HCT116 (cell line): ENCODE data around the gene HLA-DPA1. TPM values are rescaled to one million over a fixed set of nuclear protein-coding genes. Genes with fewer than 3 reads are reported as not detected.

Experiments used
- ATAC-seq: fragments of 200-7000 bp; cut with Tn5 transposase; 2 replicates; pipeline ENCODE4 v1.9.1; 2020; ENCODE audit warnings: mild to moderate bottlenecking, moderate library complexity
- BruUV-seq: library from RNA; stranded (reverse); fragments of 400-500 nt; replicated peaks from 2 replicates; lab custom pipeline; 2021; lab: Mats Ljungman, UMichigan
- CTCF ChIA-PET: fragments of 300-600 bp; sonication (Branson Sonifier 250); formaldehyde crosslinking; loops from one replicate; lab custom pipeline; 2021; ENCODE audit warnings: antibody characterized with exemption; lab: Charles Lee
- POLR2A ChIA-PET: fragments of 300-600, 350-600 bp; sonication (Branson Sonifier 250); formaldehyde crosslinking; loops from one replicate; lab custom pipeline; 2021; ENCODE audit warnings: antibody characterized with exemption; lab: Charles Lee
- RAD21 ChIA-PET, 2 experiments: fragments of 300-600 bp; sonication (Branson Sonifier 250); formaldehyde crosslinking; loops; one replicate each; lab custom pipeline; 2023; ENCODE audit warnings: low total read pairs in 2 of 2; ENCODE audit not compliant: uncharacterized antibody in 2 of 2, unreplicated experiment in 2 of 2, low non-redundant PET in 1 of 2; lab: Charles Lee
- DNase-seq: peaks from one replicate; pipeline ENCODE4 v3.0.0-alpha.2; 2010; ENCODE audit warnings: low read depth, low spot score
- H2AFZ ChIP-seq: fragments of 200-600 bp; shearing (Covaris generic), sonication (generic); 2 replicates; pipeline ENCODE4 v1.6.1; 2017; ENCODE audit warnings: low read depth, mixed run types, mixed read lengths, antibody characterized with exemption, low read length; ENCODE audit not compliant: poor library complexity, severe bottlenecking
- H3K27ac ChIP-seq: 2 replicates; pipeline ENCODE4 v1.5.1; 2012; ENCODE audit warnings: low read depth, low read length
- H3K27me3 ChIP-seq: fragments of 200-600 bp; sonication (generic); 2 replicates; pipeline ENCODE4 v1.6.1; 2016; ENCODE audit warnings: mixed run types, low read length, mixed read lengths; ENCODE audit not compliant: insufficient read depth
- H3K36me3 ChIP-seq, 2 experiments: fragments of 200-500 bp in 1 of 2; fragments of 200-600 bp in 1 of 2; sonication (Bioruptor generic) in 1 of 2; sonication (generic) in 1 of 2; 2 replicates each; pipeline versions ENCODE4 v1.5.1 to v1.6.1; 2014 to 2016; ENCODE audit warnings: low read length in 2 of 2, inconsistent platforms in 1 of 2, mixed read lengths in 1 of 2, mixed run types in 1 of 2; ENCODE audit not compliant: insufficient read depth in 2 of 2, control insufficient read depth in 1 of 2
- H3K4me1 ChIP-seq, 2 experiments: fragments of 200-600 bp in 1 of 2; sonication (generic) in 1 of 2; 2 replicates each; pipeline versions ENCODE4 v1.5.1 to v1.6.1; 2012 to 2017; ENCODE audit warnings: low read length in 2 of 2, inconsistent platforms in 1 of 2, mild to moderate bottlenecking in 1 of 2, mixed read lengths in 1 of 2, mixed run types in 1 of 2, moderate library complexity in 1 of 2; ENCODE audit not compliant: insufficient read depth in 2 of 2, control insufficient read depth in 1 of 2
- H3K4me2 ChIP-seq: fragments of 200-600 bp; sonication (generic); 2 replicates; pipeline ENCODE4 v1.6.1; 2017; ENCODE audit warnings: mixed run types, low read length, mixed read lengths
- H3K4me3 ChIP-seq, 2 experiments: fragments of 200-600 bp in 1 of 2; sonication (generic) in 1 of 2; replicated peaks in 1 of 2; 2 replicates each; pipeline ENCODE4 v1.5.1; 2011 to 2016; ENCODE audit warnings: low read length in 2 of 2, control low read depth in 1 of 2, low read depth in 1 of 2, mild to moderate bottlenecking in 1 of 2, mixed read lengths in 1 of 2, mixed run types in 1 of 2
- H3K79me2 ChIP-seq: fragments of 200-600 bp; sonication (generic); 2 replicates; pipeline ENCODE4 v1.6.1; 2017; ENCODE audit warnings: mild to moderate bottlenecking, mixed run types, low read length, moderate library complexity, mixed read lengths; ENCODE audit not compliant: insufficient read depth
- H3K9ac ChIP-seq: fragments of 200-600 bp; sonication (generic); 2 replicates; pipeline ENCODE4 v1.6.1; 2016; ENCODE audit warnings: low read length, mixed read lengths
- H3K9me2 ChIP-seq: fragments of 200-600 bp; sonication (generic), shearing (Covaris generic); 2 replicates; pipeline ENCODE4 v1.6.1; 2017; ENCODE audit warnings: mixed run types, mild to moderate bottlenecking, moderate library complexity; ENCODE audit not compliant: insufficient read depth
- H3K9me3 ChIP-seq, 2 experiments: fragments of 200-500 bp in 1 of 2; fragments of 200-600 bp in 1 of 2; sonication (Bioruptor generic) in 1 of 2; sonication (generic) in 1 of 2; 2 replicates each; pipeline ENCODE4 v1.6.1; 2014 to 2017; ENCODE audit warnings: low read length in 2 of 2, mixed read lengths in 2 of 2, inconsistent platforms in 1 of 2, low read depth in 1 of 2, mild to moderate bottlenecking in 1 of 2, mixed run types in 1 of 2, moderate library complexity in 1 of 2; ENCODE audit not compliant: control insufficient read depth in 1 of 2, insufficient read depth in 1 of 2
- H4K20me1 ChIP-seq: fragments of 200-600 bp; sonication (generic), shearing (Covaris generic); 2 replicates; pipeline ENCODE4 v1.6.1; 2017; ENCODE audit warnings: mixed run types, mild to moderate bottlenecking, moderate library complexity; ENCODE audit not compliant: insufficient read depth
- CTCF ChIP-seq, 3 experiments: fragments of 200-600 bp in 1 of 3; sonication (generic) in 1 of 3; IDR thresholded peaks in 2 of 3; conservative IDR thresholded peaks in 1 of 3; 2 replicates each; pipeline ENCODE4 v1.5.1; 2012 to 2017; ENCODE audit warnings: low read depth in 2 of 3, low read length in 2 of 3, antibody characterized with exemption in 1 of 3, borderline replicate concordance in 1 of 3, control low read depth in 1 of 3, mild to moderate bottlenecking in 1 of 3, mixed read lengths in 1 of 3, mixed run types in 1 of 3, moderate library complexity in 1 of 3; ENCODE audit not compliant: insufficient read depth in 1 of 3
- ELF1 ChIP-seq: IDR thresholded peaks from 2 replicates; pipeline ENCODE4 v1.6.1; 2012; ENCODE audit warnings: low read depth, borderline replicate concordance
- FOSL1 ChIP-seq: IDR thresholded peaks from 2 replicates; pipeline ENCODE4 v1.6.1; 2012; ENCODE audit warnings: low read depth
- POLR2A ChIP-seq: IDR thresholded peaks from 2 replicates; pipeline ENCODE4 v1.7.0; 2011; ENCODE audit warnings: borderline replicate concordance; ENCODE audit not compliant: insufficient read depth, insufficient read length; ENCODE audit errors: extremely low read depth
- RAD21 ChIP-seq: IDR thresholded peaks from 2 replicates; pipeline ENCODE4 v1.6.1; 2012; ENCODE audit warnings: low read depth, mild to moderate bottlenecking
- SP1 ChIP-seq: IDR thresholded peaks from 2 replicates; pipeline ENCODE4 v1.6.1; 2012; ENCODE audit warnings: low read depth
- TCF7L2 ChIP-seq: IDR thresholded peaks from 2 replicates; pipeline ENCODE4 v1.7.0; 2011; ENCODE audit warnings: borderline replicate concordance, inconsistent platforms; ENCODE audit not compliant: insufficient read depth, insufficient read length; ENCODE audit errors: extremely low read depth
- YY1 ChIP-seq: IDR thresholded peaks from 2 replicates; pipeline ENCODE4 v1.6.1; 2011; ENCODE audit warnings: low read length, low read depth, moderate library complexity, mild to moderate bottlenecking; ENCODE audit not compliant: insufficient replicate concordance; ENCODE audit errors: extremely low read depth
- ZFX ChIP-seq: fragments of 450-650 bp; IDR thresholded peaks from 2 replicates; pipeline ENCODE4 v1.6.1; 2017
- ZNF274 ChIP-seq: fragments of 200-500 bp; sonication (Bioruptor generic); IDR thresholded peaks from 2 replicates; pipeline ENCODE4 v1.6.1; 2014; ENCODE audit warnings: mild to moderate bottlenecking, low read depth, low read length, inconsistent platforms
- intact Hi-C: fragments of 100-400 bp; cut with micrococcal nuclease; formaldehyde crosslinking; loops from 2 replicates; pipeline ENCODE4 v1.10.0; 2022
- total RNA-seq: library from RNA; stranded (reverse); gene quantifications from one replicate; pipeline ENCODE4 v1.2.1, GENCODE V29; 2021; ENCODE audit not compliant: unreplicated experiment
- TF ChIP-seq, protein P1 (sequence below): IDR thresholded peaks from 2 replicates; pipeline ENCODE4 v1.6.1; 2012

Gene HLA-DPA1
- total RNA-seq, 1 experiment from 2014 or later = 0.89 TPM

GRCh38 chr6:33034554-33034953 lies 38.9 kb downstream of the HLA-DPA1 start:
- Histone ChIP-seq H2AFZ (no peak overlapping the region), H3K9me2 (no peaks in the 10 kb centered on the region), H3K4me1 (no peaks in the 10 kb centered on the region), H3K27ac (no peak overlapping the region), H3K4me2 (no peak overlapping the region), H3K27me3 (peaks cover 17% of the 10 kb centered on the region), H3K9me3 (no peaks in the 10 kb centered on the region), H3K9ac (no peak overlapping the region), H3K4me3 (no peak overlapping the region), H3K36me3 (no peaks in the 10 kb centered on the region), H3K79me2 (no peaks in the 10 kb centered on the region), H4K20me1 (no peaks in the 10 kb centered on the region)
- intact Hi-C loops = no loop called here
- POLR2A ChIA-PET = no interaction called here
- BruUV-seq = no TSS peak
- CTCF ChIA-PET = no interaction called here
- RAD21 ChIA-PET = no interaction called here
- no peak for DNase-seq
- TF ChIP-seq CTCF (IDR thresholded peaks at IDR 0.05 in 2 of 3, conservative IDR thresholded peaks at IDR 0.05 in 1 of 3; ENCODE audit: borderline replicate concordance in 1 of 3, insufficient read depth in 1 of 3, low read depth in 2 of 3, low read length in 2 of 3) = no peak
- no peak for TF ChIP-seq ZFX
- TF ChIP-seq, protein P1, sequence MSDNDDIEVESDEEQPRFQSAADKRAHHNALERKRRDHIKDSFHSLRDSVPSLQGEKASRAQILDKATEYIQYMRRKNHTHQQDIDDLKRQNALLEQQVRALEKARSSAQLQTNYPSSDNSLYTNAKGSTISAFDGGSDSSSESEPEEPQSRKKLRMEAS = no peak
- TF ChIP-seq SP1 = no peak
- TF ChIP-seq POLR2A = no peak
- no peak for TF ChIP-seq YY1
- TF ChIP-seq RAD21 = no peak
- TF ChIP-seq ZNF274 = no peak
- no peak for TF ChIP-seq TCF7L2
- TF ChIP-seq ELF1 = no peak
- no peak for TF ChIP-seq FOSL1
- ATAC-seq = no peak
